Chondrocyte (in vitro differentiated cells): Measurements from ENCODE around the gene RAVER1. TPM values are rescaled to one million over a fixed set of nuclear protein-coding genes. Genes with fewer than 3 reads are reported as not detected.

Experiments used
- DNase-seq: peaks from one replicate; pipeline ENCODE4 v3.0.0; 2021; ENCODE audit warnings: mixed read lengths, low spot score
- H3K27ac Mint-ChIP-seq: one replicate; pipeline ENCODE4 v1.8.0; 2021; ENCODE audit warnings: mild to moderate bottlenecking, moderate library complexity, mixed read lengths; ENCODE audit not compliant: unreplicated experiment
- H3K27me3 Mint-ChIP-seq: 2 replicates; pipeline ENCODE4 v1.8.0; 2021; ENCODE audit warnings: low read depth, mixed read lengths
- H3K36me3 Mint-ChIP-seq: 2 replicates; pipeline ENCODE4 v1.8.0; 2021; ENCODE audit warnings: low read depth, mixed read lengths
- H3K4me1 Mint-ChIP-seq: 2 replicates; pipeline ENCODE4 v1.8.0; 2021; ENCODE audit warnings: low read depth, mild to moderate bottlenecking, mixed read lengths
- H3K4me3 Mint-ChIP-seq: one replicate; pipeline ENCODE4 v1.8.0; 2021; ENCODE audit warnings: mild to moderate bottlenecking, moderate library complexity, mixed read lengths; ENCODE audit not compliant: unreplicated experiment
- H3K9me3 Mint-ChIP-seq: 2 replicates; pipeline ENCODE4 v1.8.0; 2021; ENCODE audit warnings: low read depth, mixed read lengths
- total RNA-seq: library from RNA; stranded (reverse); gene quantifications from 3 replicates; pipeline ENCODE4 v1.2.1, GENCODE V29; 2021
- TF ChIP-seq, protein P1 (sequence below): fragments of 200-600 bp; sonication (generic); IDR thresholded peaks from 2 replicates; pipeline ENCODE4 v1.5.0; 2021; ENCODE audit warnings: antibody characterized with exemption, mild to moderate bottlenecking, moderate library complexity

Gene RAVER1
- total RNA-seq, 1 donor from 2014 or later, result 32.3 TPM

DNA sequence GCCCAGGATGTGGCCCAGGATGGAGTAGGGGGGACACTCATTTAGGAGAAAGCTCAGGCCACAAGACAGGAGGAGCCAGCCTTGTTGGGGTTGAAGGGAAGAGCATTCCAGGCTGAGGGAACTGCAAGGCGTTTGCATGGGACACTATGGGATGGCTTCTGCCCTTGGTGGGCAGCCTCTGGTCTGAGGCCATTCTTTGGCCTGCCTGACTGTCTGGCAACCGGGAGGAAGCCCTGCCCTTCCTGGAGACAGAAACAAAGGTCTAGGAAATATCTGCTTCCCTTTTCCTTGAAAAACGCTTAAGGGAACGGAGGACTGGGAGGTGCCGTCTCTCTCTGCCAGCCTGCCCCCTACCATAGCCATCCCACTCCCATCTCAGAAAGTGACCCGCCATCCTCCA lies 65.3 kb downstream of the RAVER1 start:
- DNase-seq, result no peak
- Mint-ChIP-seq H3K4me3 (no peak overlapping the region), H3K4me1 (peaks cover 13% of the 10 kb centered on the region), H3K36me3 (no peaks in the 10 kb centered on the region), H3K27me3 (no peaks in the 10 kb centered on the region), H3K9me3 (no peaks in the 10 kb centered on the region), H3K27ac (no peak overlapping the region)
- TF ChIP-seq, protein P1, sequence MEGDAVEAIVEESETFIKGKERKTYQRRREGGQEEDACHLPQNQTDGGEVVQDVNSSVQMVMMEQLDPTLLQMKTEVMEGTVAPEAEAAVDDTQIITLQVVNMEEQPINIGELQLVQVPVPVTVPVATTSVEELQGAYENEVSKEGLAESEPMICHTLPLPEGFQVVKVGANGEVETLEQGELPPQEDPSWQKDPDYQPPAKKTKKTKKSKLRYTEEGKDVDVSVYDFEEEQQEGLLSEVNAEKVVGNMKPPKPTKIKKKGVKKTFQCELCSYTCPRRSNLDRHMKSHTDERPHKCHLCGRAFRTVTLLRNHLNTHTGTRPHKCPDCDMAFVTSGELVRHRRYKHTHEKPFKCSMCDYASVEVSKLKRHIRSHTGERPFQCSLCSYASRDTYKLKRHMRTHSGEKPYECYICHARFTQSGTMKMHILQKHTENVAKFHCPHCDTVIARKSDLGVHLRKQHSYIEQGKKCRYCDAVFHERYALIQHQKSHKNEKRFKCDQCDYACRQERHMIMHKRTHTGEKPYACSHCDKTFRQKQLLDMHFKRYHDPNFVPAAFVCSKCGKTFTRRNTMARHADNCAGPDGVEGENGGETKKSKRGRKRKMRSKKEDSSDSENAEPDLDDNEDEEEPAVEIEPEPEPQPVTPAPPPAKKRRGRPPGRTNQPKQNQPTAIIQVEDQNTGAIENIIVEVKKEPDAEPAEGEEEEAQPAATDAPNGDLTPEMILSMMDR, result no peak

DNA sequence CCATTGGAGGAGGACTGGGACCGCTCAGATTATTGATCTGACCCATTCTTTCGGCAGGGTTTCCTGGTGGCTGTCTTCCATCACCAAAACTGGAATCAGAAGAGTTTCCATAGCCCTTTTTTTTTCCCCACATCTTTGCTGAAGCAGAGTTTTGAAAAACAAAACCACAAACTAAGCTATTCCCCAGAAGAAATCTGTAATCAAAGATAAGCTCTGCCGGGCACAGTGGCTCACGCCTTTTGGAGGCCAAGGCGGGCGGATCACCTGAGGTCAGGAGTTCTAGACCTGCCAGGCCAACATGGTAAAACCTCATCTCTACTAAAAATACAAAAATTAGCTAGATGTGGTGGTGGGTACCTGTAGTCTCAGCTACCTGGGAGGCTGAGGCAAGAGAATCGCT lies 66.6 kb downstream of the RAVER1 start:
- DNase-seq, result no peak
- Mint-ChIP-seq H3K27ac (no peak overlapping the region), H3K27me3 (no peaks in the 10 kb centered on the region), H3K36me3 (no peaks in the 10 kb centered on the region), H3K9me3 (no peaks in the 10 kb centered on the region), H3K4me3 (no peak overlapping the region), H3K4me1 (peaks cover 15% of the 10 kb centered on the region)
- TF ChIP-seq, protein P1, result no peak

Other genes starting within 250 kb of the RAVER1 start
- 15.8 to 21.8 TPM (median 19.9 TPM) in 3 replicates for gene SHFL, start 247.2 kb downstream of the RAVER1 start, total RNA-seq
- 0.45 to 0.46 TPM in 2 of 3 replicates, not detected in the other for gene ANGPTL6, start 230.9 kb downstream of the RAVER1 start, total RNA-seq
- 28.2 to 33.1 TPM (median 31.0 TPM) in 3 replicates for gene PPAN, start 227.2 kb downstream of the RAVER1 start, total RNA-seq
- gene P2RY11, start 221.8 kb downstream of the RAVER1 start, total RNA-seq, result 9.5 to 13.5 TPM (median 10.4 TPM) in 3 replicates
- 145 to 149 TPM (median 146 TPM) in 3 replicates for gene EIF3G, start 213.6 kb downstream of the RAVER1 start, total RNA-seq
- gene DNMT1, start 138.6 kb downstream of the RAVER1 start, total RNA-seq, result 46.1 to 90.2 TPM (median 47.8 TPM) in 3 replicates
- 4.7 to 13.4 TPM (median 12.0 TPM) in 3 replicates for gene S1PR2, start 102.2 kb downstream of the RAVER1 start, total RNA-seq
- gene MRPL4, start 81.3 kb downstream of the RAVER1 start, total RNA-seq, result 39.4 to 46.1 TPM (median 39.6 TPM) in 3 replicates
- gene ICAM1, start 62.4 kb downstream of the RAVER1 start, total RNA-seq, result 3.5 to 21.8 TPM (median 19.0 TPM) in 3 replicates
- 0.31 TPM in 1 of 3 replicates, not detected in the others for gene ICAM4, start 46.6 kb downstream of the RAVER1 start, total RNA-seq
- 2.2 to 9.3 TPM (median 8.9 TPM) in 3 replicates for gene ICAM5, start 43.6 kb downstream of the RAVER1 start, total RNA-seq
- 3.4 to 6.2 TPM (median 4.3 TPM) in 3 replicates for gene ZGLP1, start 23.7 kb downstream of the RAVER1 start, total RNA-seq
- 21.0 to 22.3 TPM (median 21.2 TPM) in 3 replicates for gene FDX2, start 17.5 kb downstream of the RAVER1 start, total RNA-seq
- gene ICAM3, start 6.1 kb upstream of the RAVER1 start, total RNA-seq, result 14.0 to 17.0 TPM (median 15.3 TPM) in 3 replicates
- gene TYK2, start 47.0 kb upstream of the RAVER1 start, total RNA-seq, result 94.4 to 132 TPM (median 104 TPM) in 3 replicates
- 137 to 159 TPM (median 141 TPM) in 3 replicates for gene CDC37, start 70.0 kb upstream of the RAVER1 start, total RNA-seq
- 16.8 to 18.9 TPM (median 18.8 TPM) in 3 replicates for gene PDE4A, start 87.0 kb upstream of the RAVER1 start, total RNA-seq
- 69.3 to 79.9 TPM (median 70.9 TPM) in 3 replicates for gene KEAP1, start 169.8 kb upstream of the RAVER1 start, total RNA-seq
- 3.7 to 6.7 TPM (median 6.4 TPM) in 3 replicates for gene S1PR5, start 183.9 kb upstream of the RAVER1 start, total RNA-seq
- 14.8 to 23.2 TPM (median 21.7 TPM) in 3 replicates for gene ATG4D, start 210.4 kb upstream of the RAVER1 start, total RNA-seq
- 14.2 to 16.1 TPM (median 15.4 TPM) in 3 replicates for gene KRI1, start 232.5 kb upstream of the RAVER1 start, total RNA-seq
- gene CDKN2D, start 235.4 kb upstream of the RAVER1 start, total RNA-seq, result 8.3 to 12.0 TPM (median 10.4 TPM) in 3 replicates